A172 (cell line): ENCODE results near the gene CHRM1. TPM values are rescaled to one million over a fixed set of nuclear protein-coding genes. Genes with fewer than 3 reads are reported as not detected.
"Not testable (repeated sequence)": the region's sequence is repeated elsewhere in the genome, so short reads cannot be mapped to it uniquely, and the experiment has no call there.

Source experiments
- DNase-seq: peaks from one replicate; pipeline ENCODE4 v3.0.0-alpha.2; 2015; ENCODE audit warnings: low spot score
- total RNA-seq: library from RNA; depleted of rRNA; stranded (reverse); fragments of >200 nt; shearing (Covaris generic); gene quantifications from 2 replicates; pipeline ENCODE4 v1.2.3, GENCODE V29; 2014; rRNA removed

CHRM1 gene
- 0.02 TPM in 1 of 2 replicates, not detected in the other for total RNA-seq

- DNase-seq: no peak
Observed at GRCh38 chr11:62921201-62921572, at the start of gene CHRM1. CHRM1 (minus strand) TSS chr11:62921363; CDS start chr11:62911100, 10,263 bp downstream.

GRCh38 chr11:62965574-62965973 is 44.4 kb upstream of the CHRM1 start:
- no peak for DNase-seq

- no peak for DNase-seq
Observed at GRCh38 chr11:62962391-62962790, 41.2 kb upstream of the CHRM1 start.

GRCh38 chr11:62961017-62961570 is 39.9 kb upstream of the CHRM1 start:
- no peak for DNase-seq

GRCh38 chr11:62959422-62959980 is 38.3 kb upstream of the CHRM1 start:
- no peak for DNase-seq

- DNase-seq: peak; percentile 70
Observed at GRCh38 chr11:62958547-62959421, 37.6 kb upstream of the CHRM1 start.

- no peak for DNase-seq
Observed at GRCh38 chr11:62957147-62957546, 36.0 kb upstream of the CHRM1 start.

GRCh38 chr11:62954478-62954877 is 33.3 kb upstream of the CHRM1 start:
- DNase-seq: no peak

GRCh38 chr11:62953811-62954210 is 32.6 kb upstream of the CHRM1 start:
- no peak for DNase-seq

GRCh38 chr11:62948765-62949320 is 27.7 kb upstream of the CHRM1 start:
- DNase-seq: no peak

- not testable (repeated sequence) for DNase-seq
Observed at GRCh38 chr11:62945538-62945937, 24.4 kb upstream of the CHRM1 start.

GRCh38 chr11:62937528-62937927 is 16.4 kb upstream of the CHRM1 start:
- not testable (repeated sequence) for DNase-seq

- no peak for DNase-seq
Observed at GRCh38 chr11:62934496-62934785, 13.3 kb upstream of the CHRM1 start.

GRCh38 chr11:62933750-62934495 is 12.8 kb upstream of the CHRM1 start:
- DNase-seq: no peak

GRCh38 chr11:62933285-62933684 is 12.1 kb upstream of the CHRM1 start:
- DNase-seq: no peak

GRCh38 chr11:62931499-62932278 is 10.5 kb upstream of the CHRM1 start:
- DNase-seq: peak; percentile 86

- no peak for DNase-seq
Observed at GRCh38 chr11:62930666-62931065, 9.5 kb upstream of the CHRM1 start.

GRCh38 chr11:62930157-62930556 is 9.0 kb upstream of the CHRM1 start:
- no peak for DNase-seq

GRCh38 chr11:62928011-62928410 is 6.8 kb upstream of the CHRM1 start:
- no peak for DNase-seq

- DNase-seq: no peak
Observed at GRCh38 chr11:62926680-62927455, 5.7 kb upstream of the CHRM1 start.
